PFSK-1 (cell line): ENCODE data around the gene EVI2A.

Experiments
- FOXP2 ChIP-seq: optimal IDR thresholded peaks from 2 replicates; pipeline ENCODE3; 2011; ENCODE audit warnings: borderline replicate concordance, control low read depth, inconsistent platforms; ENCODE audit not compliant: insufficient read depth; ENCODE audit errors: extremely low read length, extremely low read depth
- POLR2AphosphoS5 ChIP-seq: IDR thresholded peaks from 2 replicates; pipeline ENCODE4 v1.6.1; 2012; ENCODE audit warnings: low read depth, mild to moderate bottlenecking, control low read depth, low read length, moderate library complexity
- SIN3A ChIP-seq: IDR thresholded peaks from 2 replicates; pipeline ENCODE4 v1.6.1; 2012; ENCODE audit warnings: mild to moderate bottlenecking, low read length, moderate library complexity, borderline replicate concordance; ENCODE audit not compliant: insufficient read depth
- TAF1 ChIP-seq: IDR thresholded peaks from 2 replicates; pipeline ENCODE4 v1.6.1; 2012; ENCODE audit warnings: low read length, control low read depth, borderline replicate concordance; ENCODE audit not compliant: insufficient read depth
- TF ChIP-seq, protein P1 (sequence below), 2 experiments: IDR thresholded peaks; 2 replicates each; pipeline versions ENCODE4 v1.6.1 to v1.8.0; 2011 to 2012; ENCODE audit warnings: low read depth in 2 of 2, low read length in 2 of 2, control low read depth in 1 of 2, inconsistent platforms in 1 of 2, mild to moderate bottlenecking in 1 of 2, moderate library complexity in 1 of 2; ENCODE audit not compliant: insufficient read depth in 1 of 2

The EVI2A gene

DNA sequence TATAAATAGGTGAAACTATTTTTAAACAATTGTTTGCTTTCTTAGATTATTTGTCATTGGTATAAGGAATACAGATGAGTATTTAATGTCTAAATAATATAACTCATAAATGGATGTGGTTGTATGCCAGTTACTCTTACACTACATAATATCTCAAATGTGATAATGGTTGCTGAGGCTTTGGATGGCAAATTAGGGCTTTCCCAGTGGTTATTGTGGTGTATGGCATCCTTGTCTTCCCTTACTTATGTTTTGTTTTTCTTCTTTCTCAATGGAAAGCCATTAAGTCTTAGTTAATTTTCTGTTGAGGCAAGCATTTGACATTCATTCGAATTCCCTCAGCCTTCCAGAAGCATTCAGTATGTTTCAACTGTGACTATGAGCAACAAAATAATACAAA, 34.8 kb downstream of the EVI2A start:
- TF ChIP-seq POLR2AphosphoS5 (no peak), FOXP2 (no peak), TAF1 (no peak), SIN3A (no peak)
- TF ChIP-seq, protein P1, sequence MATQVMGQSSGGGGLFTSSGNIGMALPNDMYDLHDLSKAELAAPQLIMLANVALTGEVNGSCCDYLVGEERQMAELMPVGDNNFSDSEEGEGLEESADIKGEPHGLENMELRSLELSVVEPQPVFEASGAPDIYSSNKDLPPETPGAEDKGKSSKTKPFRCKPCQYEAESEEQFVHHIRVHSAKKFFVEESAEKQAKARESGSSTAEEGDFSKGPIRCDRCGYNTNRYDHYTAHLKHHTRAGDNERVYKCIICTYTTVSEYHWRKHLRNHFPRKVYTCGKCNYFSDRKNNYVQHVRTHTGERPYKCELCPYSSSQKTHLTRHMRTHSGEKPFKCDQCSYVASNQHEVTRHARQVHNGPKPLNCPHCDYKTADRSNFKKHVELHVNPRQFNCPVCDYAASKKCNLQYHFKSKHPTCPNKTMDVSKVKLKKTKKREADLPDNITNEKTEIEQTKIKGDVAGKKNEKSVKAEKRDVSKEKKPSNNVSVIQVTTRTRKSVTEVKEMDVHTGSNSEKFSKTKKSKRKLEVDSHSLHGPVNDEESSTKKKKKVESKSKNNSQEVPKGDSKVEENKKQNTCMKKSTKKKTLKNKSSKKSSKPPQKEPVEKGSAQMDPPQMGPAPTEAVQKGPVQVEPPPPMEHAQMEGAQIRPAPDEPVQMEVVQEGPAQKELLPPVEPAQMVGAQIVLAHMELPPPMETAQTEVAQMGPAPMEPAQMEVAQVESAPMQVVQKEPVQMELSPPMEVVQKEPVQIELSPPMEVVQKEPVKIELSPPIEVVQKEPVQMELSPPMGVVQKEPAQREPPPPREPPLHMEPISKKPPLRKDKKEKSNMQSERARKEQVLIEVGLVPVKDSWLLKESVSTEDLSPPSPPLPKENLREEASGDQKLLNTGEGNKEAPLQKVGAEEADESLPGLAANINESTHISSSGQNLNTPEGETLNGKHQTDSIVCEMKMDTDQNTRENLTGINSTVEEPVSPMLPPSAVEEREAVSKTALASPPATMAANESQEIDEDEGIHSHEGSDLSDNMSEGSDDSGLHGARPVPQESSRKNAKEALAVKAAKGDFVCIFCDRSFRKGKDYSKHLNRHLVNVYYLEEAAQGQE (IDR thresholded peaks at IDR 0.05; ENCODE audit: insufficient read depth in 1 of 2, low read depth in 2 of 2, low read length in 2 of 2): no peak

DNA sequence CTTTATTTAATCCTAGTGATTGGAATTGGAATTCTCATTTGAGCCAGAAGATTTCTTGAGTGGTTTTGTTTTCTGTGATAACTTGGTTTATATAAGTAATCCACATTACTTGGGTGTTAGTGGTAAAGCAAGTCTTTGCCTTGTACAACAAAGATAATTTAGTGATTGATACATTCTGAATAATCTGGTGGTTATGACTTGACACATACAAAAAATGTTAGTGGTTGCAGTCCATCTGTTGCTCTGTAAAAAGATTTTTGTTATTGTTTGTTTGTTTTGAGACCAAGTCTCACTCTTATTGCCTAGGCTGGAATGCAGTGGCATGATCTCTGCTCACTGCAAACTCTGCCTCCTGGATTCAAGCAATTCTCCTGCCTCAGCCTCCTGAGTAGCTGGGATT, 37.6 kb downstream of the EVI2A start:
- TF ChIP-seq FOXP2 (no peak), POLR2AphosphoS5 (no peak), SIN3A (no peak), TAF1 (no peak)
- TF ChIP-seq, protein P1 (IDR thresholded peaks at IDR 0.05; ENCODE audit: insufficient read depth in 1 of 2, low read depth in 2 of 2, low read length in 2 of 2): no peak

DNA sequence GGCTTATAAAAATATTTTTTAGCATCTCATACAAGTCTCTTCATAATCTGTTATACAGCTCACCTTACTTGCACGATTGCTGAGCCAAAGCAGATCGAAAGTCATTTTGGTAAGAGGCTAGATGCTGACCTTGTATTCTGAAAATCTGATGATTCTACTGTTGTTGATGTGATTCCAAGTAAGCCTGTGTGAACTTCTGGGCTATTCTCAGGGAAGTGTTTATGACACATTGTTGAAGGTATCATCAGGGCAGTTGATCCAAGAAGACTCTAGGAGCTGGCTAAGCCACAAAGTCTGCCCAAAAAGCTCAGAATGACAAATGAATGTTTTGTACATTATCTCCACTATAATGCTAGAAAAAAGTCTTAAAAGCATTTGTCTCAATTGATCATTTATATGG, 40.4 kb downstream of the EVI2A start:
- TF ChIP-seq, protein P1 (IDR thresholded peaks at IDR 0.05; ENCODE audit: insufficient read depth in 1 of 2, low read depth in 2 of 2, low read length in 2 of 2): no peak
- TF ChIP-seq POLR2AphosphoS5 (no peak), FOXP2 (no peak), SIN3A (no peak), TAF1 (no peak)

DNA sequence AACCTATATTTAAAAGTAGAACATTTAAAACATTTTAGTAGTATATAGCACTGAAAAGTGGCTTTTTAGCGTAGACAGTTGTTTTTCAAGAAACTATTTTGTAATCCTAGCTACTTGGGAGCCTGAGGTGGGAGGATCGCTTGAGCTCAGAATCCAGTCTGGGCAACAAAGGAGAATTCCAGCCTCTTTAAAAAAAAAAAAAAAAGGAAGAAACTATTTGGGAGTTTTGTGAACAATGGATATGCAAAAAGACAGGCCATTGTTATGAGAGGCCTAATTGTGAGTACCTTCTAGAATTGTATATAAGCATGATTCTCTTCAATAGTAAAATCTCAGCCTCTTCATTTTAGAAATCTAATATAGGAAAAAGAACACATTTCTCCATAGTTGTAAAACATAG, 42.0 kb downstream of the EVI2A start:
- no peak for TF ChIP-seq FOXP2
- TF ChIP-seq, protein P1 (IDR thresholded peaks at IDR 0.05; ENCODE audit: insufficient read depth in 1 of 2, low read depth in 2 of 2, low read length in 2 of 2): no peak
- no peak for TF ChIP-seq SIN3A
- no peak for TF ChIP-seq POLR2AphosphoS5
- TF ChIP-seq TAF1: no peak

DNA sequence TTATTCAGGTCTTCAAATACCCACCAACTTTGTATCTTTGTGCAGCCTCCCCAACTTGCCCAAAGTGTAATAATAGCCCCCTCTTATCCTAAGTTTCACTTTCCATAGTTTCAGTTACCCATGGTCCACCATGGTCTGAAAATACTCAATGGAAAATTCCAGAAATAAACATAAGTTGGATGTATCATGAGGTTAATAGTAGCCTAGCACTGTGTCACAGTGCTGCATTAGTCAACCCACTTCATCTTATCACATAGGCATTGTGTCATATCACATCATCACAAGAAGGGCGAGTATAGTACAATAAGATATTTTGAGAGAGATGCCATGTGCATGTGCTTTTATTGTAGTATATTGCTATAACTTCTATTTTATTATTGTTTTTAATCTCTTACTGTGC, 46.3 kb downstream of the EVI2A start:
- TF ChIP-seq, protein P1 (IDR thresholded peaks at IDR 0.05; ENCODE audit: insufficient read depth in 1 of 2, low read depth in 2 of 2, low read length in 2 of 2): no peak
- TF ChIP-seq POLR2AphosphoS5: no peak
- no peak for TF ChIP-seq SIN3A
- no peak for TF ChIP-seq FOXP2
- TF ChIP-seq TAF1: no peak
